GM23338 (cell line): Measurements from ENCODE around the gene TMEM175.

Experiments
- EZH2 ChIP-seq: fragments of 200-600 bp; sonication (generic); IDR thresholded peaks from one replicate; pipeline ENCODE4 v1.8.0; 2017; ENCODE audit warnings: antibody characterized with exemption, mild to moderate bottlenecking, low read depth; ENCODE audit not compliant: unreplicated experiment
- TF ChIP-seq, protein P1 (sequence below), 2 experiments: fragments of 200-600 bp in 1 of 2; sonication (generic) in 1 of 2; conservative IDR thresholded peaks; 2 replicates each; pipeline versions ENCODE4 v1.5.1 to v1.6.1; 2016 to 2017; ENCODE audit warnings: antibody characterized with exemption in 2 of 2, low read depth in 2 of 2, mild to moderate bottlenecking in 2 of 2, moderate library complexity in 1 of 2

DNA sequence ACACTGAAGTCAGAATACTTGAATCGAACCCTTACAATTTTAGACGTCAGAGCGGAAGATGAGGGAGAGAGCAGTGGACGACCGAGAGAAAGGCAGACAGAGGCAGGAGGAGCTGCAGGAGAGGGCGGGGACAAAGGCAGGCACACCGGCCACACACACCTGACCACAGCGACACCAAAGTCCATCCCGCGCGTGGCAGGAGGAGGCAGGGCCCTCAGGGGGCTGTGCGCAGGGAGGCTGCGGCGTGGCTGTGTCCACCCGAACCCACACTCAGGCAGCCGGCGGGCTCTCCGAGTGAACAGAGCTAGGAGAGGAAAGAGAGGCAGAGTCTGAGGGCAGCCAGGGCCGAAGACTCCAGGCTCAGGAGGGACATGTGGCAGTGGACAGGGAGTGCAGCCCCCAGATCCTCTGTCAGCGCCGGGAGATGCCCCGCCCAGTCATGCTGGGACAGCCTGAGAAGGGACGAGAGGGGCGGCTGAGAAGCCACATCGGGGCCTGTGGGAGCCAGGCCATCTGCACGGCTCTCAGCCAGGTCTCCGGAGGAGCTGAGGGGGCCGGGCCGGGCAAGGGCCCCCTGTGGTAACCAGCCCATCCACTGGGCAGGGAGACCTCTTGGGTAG, 20.3 kb upstream of the TMEM175 start:
- TF ChIP-seq, protein P1, sequence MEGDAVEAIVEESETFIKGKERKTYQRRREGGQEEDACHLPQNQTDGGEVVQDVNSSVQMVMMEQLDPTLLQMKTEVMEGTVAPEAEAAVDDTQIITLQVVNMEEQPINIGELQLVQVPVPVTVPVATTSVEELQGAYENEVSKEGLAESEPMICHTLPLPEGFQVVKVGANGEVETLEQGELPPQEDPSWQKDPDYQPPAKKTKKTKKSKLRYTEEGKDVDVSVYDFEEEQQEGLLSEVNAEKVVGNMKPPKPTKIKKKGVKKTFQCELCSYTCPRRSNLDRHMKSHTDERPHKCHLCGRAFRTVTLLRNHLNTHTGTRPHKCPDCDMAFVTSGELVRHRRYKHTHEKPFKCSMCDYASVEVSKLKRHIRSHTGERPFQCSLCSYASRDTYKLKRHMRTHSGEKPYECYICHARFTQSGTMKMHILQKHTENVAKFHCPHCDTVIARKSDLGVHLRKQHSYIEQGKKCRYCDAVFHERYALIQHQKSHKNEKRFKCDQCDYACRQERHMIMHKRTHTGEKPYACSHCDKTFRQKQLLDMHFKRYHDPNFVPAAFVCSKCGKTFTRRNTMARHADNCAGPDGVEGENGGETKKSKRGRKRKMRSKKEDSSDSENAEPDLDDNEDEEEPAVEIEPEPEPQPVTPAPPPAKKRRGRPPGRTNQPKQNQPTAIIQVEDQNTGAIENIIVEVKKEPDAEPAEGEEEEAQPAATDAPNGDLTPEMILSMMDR (conservative IDR thresholded peaks at IDR 0.05; ENCODE audit: low read depth in 2 of 2), result no peak
- TF ChIP-seq EZH2, result no peak
